ENCODE results near the gene FGD6.

Gene FGD6

GRCh38 chr12:95217377-95218149 is at the start of gene FGD6, which contains the start of gene VEZT:
TSS of gene FGD6 (minus strand) at chr12:95217467. CDS start at chr12:95217240, 227 bp downstream.
TSS of gene VEZT (plus strand) at chr12:95217807. CDS start at chr12:95217851, 44 bp downstream.
- in situ Hi-C loops (cut with MboI; ENCODE audit: low sequenced_read_pairs, unreplicated experiment): no loop called here
- peak; percentile 50 for TF ChIP-seq CTCF (IDR thresholded peaks at IDR 0.05; ENCODE audit: borderline replicate concordance, control extremely low read depth, extremely low read depth, insufficient read depth, missing control alignments)
- peak; percentile 95 for DNase-seq (ENCODE audit: low spot score)

GRCh38 chr12:95266254-95266653 is 49.0 kb upstream of the FGD6 start:
- TF ChIP-seq CTCF (IDR thresholded peaks at IDR 0.05; ENCODE audit: borderline replicate concordance, control extremely low read depth, extremely low read depth, insufficient read depth, missing control alignments): no peak
- in situ Hi-C loops (cut with MboI; ENCODE audit: low sequenced_read_pairs, unreplicated experiment): no loop called here
- no peak for DNase-seq (ENCODE audit: low spot score)

- in situ Hi-C loops (cut with MboI; ENCODE audit: low sequenced_read_pairs, unreplicated experiment): no loop called here
- no peak for TF ChIP-seq CTCF (IDR thresholded peaks at IDR 0.05; ENCODE audit: borderline replicate concordance, control extremely low read depth, extremely low read depth, insufficient read depth, missing control alignments)
These were observed 48.5 kb upstream of the FGD6 start for GRCh38 chr12:95265765-95266164.

GRCh38 chr12:95262808-95263207 is 45.5 kb upstream of the FGD6 start:
- TF ChIP-seq CTCF (IDR thresholded peaks at IDR 0.05; ENCODE audit: borderline replicate concordance, control extremely low read depth, extremely low read depth, insufficient read depth, missing control alignments): no peak
- no peak for DNase-seq (ENCODE audit: low spot score)
- in situ Hi-C loops (cut with MboI; ENCODE audit: low sequenced_read_pairs, unreplicated experiment): no loop called here

More at GRCh38 chr12:95265765-95266164, 48.5 kb upstream of the FGD6 start:
- DNase-seq (ENCODE audit: low spot score): no peak

GRCh38 chr12:95261109-95261508 is 43.8 kb upstream of the FGD6 start:
- DNase-seq (ENCODE audit: low spot score): no peak
- in situ Hi-C loops (cut with MboI; ENCODE audit: low sequenced_read_pairs, unreplicated experiment): no loop called here
- TF ChIP-seq CTCF (IDR thresholded peaks at IDR 0.05; ENCODE audit: borderline replicate concordance, control extremely low read depth, extremely low read depth, insufficient read depth, missing control alignments): no peak

- TF ChIP-seq CTCF (IDR thresholded peaks at IDR 0.05; ENCODE audit: borderline replicate concordance, control extremely low read depth, extremely low read depth, insufficient read depth, missing control alignments): no peak
- DNase-seq (ENCODE audit: low spot score): no peak
- in situ Hi-C loops (cut with MboI; ENCODE audit: low sequenced_read_pairs, unreplicated experiment): no loop called here
These were observed 42.1 kb upstream of the FGD6 start for GRCh38 chr12:95259368-95259767.
